Loucy (cell line): ENCODE data around the gene CPAMD8.

Source experiments
- H2AFZ ChIP-seq: fragments of 200-600 bp; sonication (generic); 2 replicates; pipeline ENCODE4 v1.6.0; 2016; ENCODE audit warnings: antibody characterized with exemption, mild to moderate bottlenecking, low read length, moderate library complexity
- H3F3A ChIP-seq: fragments of 200-600 bp; 2 replicates; pipeline ENCODE4 v1.6.0; 2016; ENCODE audit warnings: antibody characterized with exemption, low read depth, mild to moderate bottlenecking
- H3K27me3 ChIP-seq: fragments of 200-600 bp; sonication (generic); 2 replicates; pipeline ENCODE4 v1.6.1; 2014; ENCODE audit warnings: low read length, mild to moderate bottlenecking; ENCODE audit not compliant: insufficient read depth, poor library complexity, severe bottlenecking
- H3K36me3 ChIP-seq: fragments of 200-600 bp; sonication (generic); 2 replicates; pipeline ENCODE4 v1.6.1; 2016; ENCODE audit warnings: low read length; ENCODE audit not compliant: insufficient read depth
- H3K4me1 ChIP-seq: fragments of 200-600 bp; sonication (generic); 2 replicates; pipeline ENCODE4 v1.5.1; 2014; ENCODE audit warnings: low read length, mild to moderate bottlenecking; ENCODE audit not compliant: insufficient read depth, poor library complexity, severe bottlenecking
- H3K4me2 ChIP-seq: fragments of 200-600 bp; sonication (generic); 2 replicates; pipeline ENCODE4 v1.6.0; 2014; ENCODE audit warnings: antibody characterized with exemption, low read length, low read depth, mild to moderate bottlenecking; ENCODE audit not compliant: poor library complexity, severe bottlenecking
- H3K4me3 ChIP-seq: fragments of 200-600 bp; sonication (generic); 2 replicates; pipeline ENCODE4 v1.5.1; 2014; ENCODE audit warnings: low read length, mild to moderate bottlenecking, mixed read lengths; ENCODE audit not compliant: poor library complexity, severe bottlenecking
- H3K79me2 ChIP-seq: fragments of 200-600 bp; sonication (generic); 2 replicates; pipeline ENCODE4 v1.6.1; 2014; ENCODE audit warnings: low read length; ENCODE audit not compliant: insufficient read depth
- H3K9ac ChIP-seq: fragments of 200-600 bp; sonication (generic); 2 replicates; pipeline ENCODE4 v1.6.0; 2014; ENCODE audit warnings: mild to moderate bottlenecking, low read depth, low read length, moderate library complexity; ENCODE audit not compliant: poor library complexity, severe bottlenecking
- H3K9me2 ChIP-seq: fragments of 200-600 bp; sonication (generic); replicated peaks from 2 replicates; pipeline ENCODE4 v1.6.1; 2016; ENCODE audit warnings: low read depth, low read length, mixed read lengths
- H3K9me3 ChIP-seq: fragments of 200-600 bp; sonication (generic); 2 replicates; pipeline ENCODE4 v1.6.1; 2014; ENCODE audit warnings: mild to moderate bottlenecking, antibody characterized with exemption, low read length, low read depth; ENCODE audit not compliant: insufficient read depth
- H4K20me1 ChIP-seq: fragments of 200-600 bp; sonication (generic); 2 replicates; pipeline ENCODE4 v1.6.0; 2014; ENCODE audit warnings: antibody characterized with exemption, low read length, mild to moderate bottlenecking; ENCODE audit not compliant: insufficient read depth, poor library complexity, severe bottlenecking
- EZH2phosphoT487 ChIP-seq: fragments of 200-600 bp; IDR thresholded peaks from 2 replicates; pipeline ENCODE4 v1.6.1; 2018; ENCODE audit warnings: antibody characterized with exemption, mild to moderate bottlenecking, moderate library complexity, borderline replicate concordance
- TF ChIP-seq, protein P1 (sequence below): fragments of 200-600 bp; sonication (generic); conservative IDR thresholded peaks from 2 replicates; pipeline ENCODE4 v1.5.1; 2014; ENCODE audit warnings: mild to moderate bottlenecking, antibody characterized with exemption, low read length

CPAMD8 gene

DNA sequence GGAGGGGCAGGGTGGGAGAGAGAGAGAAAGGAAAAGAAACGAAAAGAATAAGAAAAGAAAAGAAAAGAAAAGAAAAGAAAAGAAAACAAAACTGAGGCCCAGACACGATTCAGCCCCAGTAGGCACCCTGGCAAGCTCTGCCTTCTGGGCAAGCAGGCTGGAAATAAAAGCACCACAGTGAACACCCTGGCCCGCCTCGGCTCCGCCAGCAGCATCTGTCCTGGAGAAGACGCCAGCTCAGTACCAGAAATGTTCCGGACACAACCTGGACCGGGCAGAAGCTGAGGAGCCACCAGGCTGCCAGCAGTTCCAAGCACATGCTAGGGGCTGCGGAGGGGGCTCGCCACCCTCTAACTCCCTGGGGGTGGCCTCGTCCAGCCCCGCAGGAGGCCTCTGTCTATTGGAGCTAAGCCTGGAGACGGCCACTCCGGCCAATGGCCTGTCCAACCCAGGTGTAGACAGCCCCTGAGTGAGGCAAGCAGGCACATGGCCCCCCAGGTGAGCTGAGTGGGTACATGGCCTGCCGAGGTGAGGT is 11.4 kb upstream of the CPAMD8 start:
- TF ChIP-seq, protein P1, sequence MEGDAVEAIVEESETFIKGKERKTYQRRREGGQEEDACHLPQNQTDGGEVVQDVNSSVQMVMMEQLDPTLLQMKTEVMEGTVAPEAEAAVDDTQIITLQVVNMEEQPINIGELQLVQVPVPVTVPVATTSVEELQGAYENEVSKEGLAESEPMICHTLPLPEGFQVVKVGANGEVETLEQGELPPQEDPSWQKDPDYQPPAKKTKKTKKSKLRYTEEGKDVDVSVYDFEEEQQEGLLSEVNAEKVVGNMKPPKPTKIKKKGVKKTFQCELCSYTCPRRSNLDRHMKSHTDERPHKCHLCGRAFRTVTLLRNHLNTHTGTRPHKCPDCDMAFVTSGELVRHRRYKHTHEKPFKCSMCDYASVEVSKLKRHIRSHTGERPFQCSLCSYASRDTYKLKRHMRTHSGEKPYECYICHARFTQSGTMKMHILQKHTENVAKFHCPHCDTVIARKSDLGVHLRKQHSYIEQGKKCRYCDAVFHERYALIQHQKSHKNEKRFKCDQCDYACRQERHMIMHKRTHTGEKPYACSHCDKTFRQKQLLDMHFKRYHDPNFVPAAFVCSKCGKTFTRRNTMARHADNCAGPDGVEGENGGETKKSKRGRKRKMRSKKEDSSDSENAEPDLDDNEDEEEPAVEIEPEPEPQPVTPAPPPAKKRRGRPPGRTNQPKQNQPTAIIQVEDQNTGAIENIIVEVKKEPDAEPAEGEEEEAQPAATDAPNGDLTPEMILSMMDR = no peak
- no peak for TF ChIP-seq EZH2phosphoT487
- H3K79me2 ChIP-seq = no peaks in the 10 kb centered on the region
- no peak overlapping the region for H3K4me3 ChIP-seq
- H3K36me3 ChIP-seq = no peaks in the 10 kb centered on the region
- H3K9ac ChIP-seq = no peak overlapping the region
- H2AFZ ChIP-seq = no peak overlapping the region
- H3K9me2 ChIP-seq = no peaks in the 10 kb centered on the region
- H3K4me1 ChIP-seq = no peaks in the 10 kb centered on the region
- H3K4me2 ChIP-seq = no peak overlapping the region
- no peaks in the 10 kb centered on the region for H3F3A ChIP-seq
- H3K9me3 ChIP-seq = no peaks in the 10 kb centered on the region
- H3K27me3 ChIP-seq = no peaks in the 10 kb centered on the region
- no peaks in the 10 kb centered on the region for H4K20me1 ChIP-seq

- Histone ChIP-seq H4K20me1 (no peaks in the 10 kb centered on the region), H3K36me3 (no peaks in the 10 kb centered on the region), H2AFZ (no peak overlapping the region), H3K9me3 (no peaks in the 10 kb centered on the region), H3K4me1 (no peaks in the 10 kb centered on the region), H3K27me3 (no peaks in the 10 kb centered on the region), H3K79me2 (no peaks in the 10 kb centered on the region), H3K9ac (no peak overlapping the region), H3K4me3 (no peak overlapping the region), H3F3A (no peaks in the 10 kb centered on the region), H3K4me2 (no peak overlapping the region), H3K9me2 (no peaks in the 10 kb centered on the region)
- TF ChIP-seq, protein P1 = no peak
- TF ChIP-seq EZH2phosphoT487 = no peak
These were observed 10.6 kb upstream of the CPAMD8 start for GRCh38 chr19:17037184-17037583.

DNA sequence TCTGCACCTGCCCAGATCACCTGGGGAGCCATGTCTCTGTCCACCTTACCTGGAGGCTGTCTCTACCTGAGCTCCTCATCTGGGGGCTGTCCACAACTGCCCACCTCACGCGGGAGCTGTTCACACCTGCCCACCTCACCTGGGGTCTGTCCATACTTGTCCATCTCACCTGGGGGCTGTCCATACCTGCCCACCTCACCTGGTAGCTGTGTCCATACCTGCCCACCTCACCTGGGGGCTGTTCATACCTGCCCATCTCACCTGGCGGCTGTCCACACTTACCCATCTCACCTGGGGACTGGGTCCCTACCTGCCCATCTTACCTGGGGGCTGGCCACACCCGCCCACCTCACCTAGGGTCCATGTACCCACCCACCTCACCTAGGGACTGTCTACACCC is 10.0 kb upstream of the CPAMD8 start:
- no peak for TF ChIP-seq EZH2phosphoT487
- TF ChIP-seq, protein P1 = no peak
- Histone ChIP-seq H3K9me2 (no peaks in the 10 kb centered on the region), H3K27me3 (no peaks in the 10 kb centered on the region), H3K4me1 (no peaks in the 10 kb centered on the region), H4K20me1 (no peaks in the 10 kb centered on the region), H2AFZ (no peak overlapping the region), H3K79me2 (no peaks in the 10 kb centered on the region), H3K36me3 (no peaks in the 10 kb centered on the region), H3K4me3 (no peak overlapping the region), H3F3A (no peaks in the 10 kb centered on the region), H3K9me3 (no peaks in the 10 kb centered on the region), H3K9ac (no peak overlapping the region), H3K4me2 (no peak overlapping the region)
